Umbilical cord (tissue), 2 donors: Measurements from ENCODE around the gene FNBP1. TPM values are rescaled to one million over a fixed set of nuclear protein-coding genes. Genes with fewer than 3 reads are reported as not detected.

Source experiments
- DNase-seq: peaks from one replicate; pipeline ENCODE4 v3.0.0-alpha.2; 2015; ENCODE audit warnings: low spot score
- total RNA-seq: library from RNA; depleted of rRNA; stranded (reverse); fragments of >200 nt; gene quantifications from one replicate; pipeline ENCODE4 v1.2.3, GENCODE V29; 2014; ENCODE audit warnings: low replicate concordance; ENCODE audit not compliant: insufficient read depth

Gene FNBP1
- total RNA-seq, 1 donor from 2014 or later, result 88.1 TPM

DNA sequence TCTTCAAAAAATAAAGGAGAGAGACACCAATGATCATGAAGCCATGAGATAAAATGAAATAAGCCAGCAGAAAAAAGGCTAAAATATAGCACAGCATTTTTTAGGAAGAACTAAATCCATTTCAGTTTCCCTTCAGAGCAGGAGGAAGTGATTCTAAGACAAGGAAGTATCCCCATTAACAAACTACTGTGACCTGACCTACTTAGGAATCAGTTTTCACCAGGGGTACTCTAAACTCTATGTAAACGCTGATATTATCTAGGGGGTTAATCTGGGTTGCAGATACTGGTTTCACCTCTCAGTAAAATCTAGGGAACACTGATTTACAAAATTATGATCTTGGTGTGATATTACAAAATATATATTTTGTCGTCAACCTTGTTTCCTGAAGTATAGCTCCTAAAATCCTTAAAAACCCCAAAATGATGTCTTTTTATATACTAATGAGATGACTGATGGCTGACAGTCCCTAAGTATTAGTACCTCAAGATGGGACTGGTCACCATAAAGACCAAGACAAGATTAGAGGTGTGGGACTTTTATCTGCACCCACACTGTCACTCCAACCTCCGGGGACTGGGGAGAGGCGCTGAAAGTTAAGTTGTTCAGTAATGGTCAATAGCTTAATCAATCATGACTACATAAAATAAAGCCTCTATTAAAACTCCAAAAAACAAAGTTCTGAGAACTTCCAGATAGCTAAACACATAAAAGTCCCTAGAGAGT lies 2.9 kb upstream of the FNBP1 start:
- DNase-seq, result no peak

DNA sequence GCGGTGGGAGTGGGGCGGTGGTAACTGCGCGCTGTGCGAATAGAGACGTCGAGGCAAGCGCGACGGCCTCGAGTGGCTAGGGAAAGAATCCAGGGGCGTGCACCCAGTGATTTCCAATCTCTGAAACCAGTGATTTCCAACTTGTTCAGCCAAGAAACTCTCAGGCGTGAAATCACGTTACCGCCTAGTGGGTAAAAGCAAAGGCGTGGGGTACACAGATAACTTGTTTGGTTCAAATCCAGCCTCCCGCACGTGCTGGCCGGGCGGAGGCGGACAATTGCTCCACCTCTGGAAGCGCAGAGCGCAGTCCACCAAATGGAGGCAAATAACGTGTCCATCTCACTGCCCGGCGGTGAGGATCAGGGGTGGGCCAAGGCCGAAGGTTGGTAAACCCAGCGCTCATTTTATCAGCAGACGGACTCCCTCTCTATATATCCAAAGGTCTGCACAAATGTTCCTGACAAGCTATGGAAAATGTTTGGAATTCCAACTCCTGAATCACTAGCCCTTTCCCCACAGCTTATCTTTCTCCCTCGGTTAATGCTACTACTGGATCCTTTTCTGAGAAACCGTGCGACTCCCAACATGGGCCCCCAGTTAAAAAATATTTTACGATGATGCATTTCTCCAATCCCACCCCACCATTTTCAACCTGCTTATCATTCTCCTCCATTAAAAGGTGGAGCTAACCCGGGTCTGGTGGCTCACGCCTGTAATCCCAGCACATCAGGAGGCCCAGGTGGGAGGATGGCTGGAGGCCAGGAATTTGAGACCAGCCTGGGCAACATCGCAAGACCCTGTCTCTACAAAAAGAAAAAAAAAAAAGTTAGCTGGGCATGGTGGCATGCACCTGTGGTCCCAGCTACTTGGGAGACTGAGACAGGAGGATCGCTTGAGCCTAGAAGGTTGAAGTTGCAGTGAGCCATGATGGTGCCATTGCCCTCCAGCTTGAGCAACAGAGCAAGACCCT lies 950 bp upstream of the FNBP1 start:
- DNase-seq, result no peak

DNA sequence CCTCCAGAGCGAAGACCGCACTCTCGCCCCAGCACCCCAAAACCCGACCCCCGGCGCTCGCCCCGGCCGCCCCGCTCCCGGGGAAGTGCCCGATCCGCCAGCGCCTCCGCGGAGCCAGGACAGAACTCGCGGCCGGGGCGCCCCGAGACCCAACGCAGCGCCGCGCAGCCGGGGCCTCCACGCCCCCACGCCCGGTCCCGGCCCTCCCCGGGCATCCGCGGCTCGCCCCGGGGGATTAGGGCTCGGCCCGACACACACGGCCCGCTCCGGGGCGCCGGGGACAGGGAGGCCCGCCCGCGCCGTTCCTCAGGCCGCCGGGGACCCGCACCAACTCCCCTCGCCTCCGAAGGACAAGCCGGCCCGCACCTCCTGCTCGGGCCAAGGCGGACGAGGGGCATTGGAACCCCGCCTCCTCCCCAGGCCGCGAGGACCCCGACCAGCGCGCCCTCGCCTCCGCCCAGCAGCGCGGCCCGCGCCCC lies 544 bp downstream of the FNBP1 start:
- DNase-seq, result peak; percentile 36

DNA sequence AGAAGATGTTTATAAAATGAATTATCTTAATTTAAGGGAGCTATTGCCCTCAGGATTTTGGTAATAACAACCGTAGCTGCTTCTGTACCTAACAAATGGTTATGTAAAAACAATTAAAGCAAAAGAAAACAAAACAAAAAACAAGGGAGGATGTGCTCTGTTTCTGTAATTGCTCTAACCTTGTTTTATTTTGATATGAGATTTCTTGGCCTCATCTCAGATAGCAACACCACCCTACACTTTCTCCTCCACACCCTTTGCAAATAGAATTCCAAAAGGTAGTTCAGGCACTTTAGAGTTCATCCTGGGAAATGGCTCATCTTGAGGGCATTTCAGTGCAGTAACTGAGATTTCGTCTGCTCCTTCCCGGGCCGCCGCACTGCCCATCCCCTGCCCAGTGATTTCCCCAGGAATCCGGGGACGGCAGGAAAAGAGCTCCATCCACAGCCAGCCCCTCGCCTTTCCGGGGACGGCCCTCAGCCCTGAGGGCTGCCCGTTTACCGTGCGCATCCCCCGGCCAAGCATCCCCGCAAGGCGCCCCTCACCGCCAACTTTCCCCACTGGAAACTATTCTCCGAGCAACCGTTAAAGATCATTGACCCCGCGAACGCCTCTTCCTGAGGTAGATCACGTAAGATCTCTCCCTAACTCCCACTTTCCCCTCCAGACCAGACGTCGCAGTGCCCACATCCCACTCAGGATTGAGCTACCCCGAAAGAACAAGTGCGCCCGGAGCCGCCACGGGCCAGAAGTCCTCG lies 1.2 kb downstream of the FNBP1 start:
- peak; percentile 48 for DNase-seq

DNA sequence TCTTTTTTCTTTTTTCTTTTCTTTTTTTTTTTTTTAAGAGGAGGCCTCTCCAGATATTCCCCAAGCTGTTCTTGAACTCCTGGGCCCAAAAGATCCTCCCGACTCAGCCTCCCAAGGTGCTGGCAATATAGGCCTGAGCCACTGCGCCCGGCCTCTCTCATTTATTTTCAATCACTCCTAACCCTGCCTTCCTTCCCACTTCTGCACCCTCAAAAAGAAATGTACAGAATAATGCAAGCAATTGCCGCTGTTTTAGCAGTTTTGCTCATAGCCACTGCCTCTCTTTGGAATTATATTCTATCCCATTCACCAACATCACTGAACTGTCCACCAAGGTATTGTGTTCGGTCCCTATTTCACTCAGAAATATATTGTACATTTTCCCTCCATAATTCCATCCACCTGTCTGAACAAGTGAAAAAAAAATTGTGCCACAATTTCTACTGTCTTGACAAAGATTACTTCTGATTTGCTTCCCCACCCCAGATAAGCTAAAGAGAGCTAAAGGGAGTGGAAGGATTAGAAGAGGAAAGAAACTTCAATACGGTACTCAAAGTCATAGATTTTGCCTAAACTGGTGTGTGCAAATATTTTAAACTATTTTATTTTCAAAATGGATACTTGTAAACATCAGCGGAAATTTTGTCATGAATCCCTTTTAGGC lies 1.9 kb downstream of the FNBP1 start:
- no peak for DNase-seq

DNA sequence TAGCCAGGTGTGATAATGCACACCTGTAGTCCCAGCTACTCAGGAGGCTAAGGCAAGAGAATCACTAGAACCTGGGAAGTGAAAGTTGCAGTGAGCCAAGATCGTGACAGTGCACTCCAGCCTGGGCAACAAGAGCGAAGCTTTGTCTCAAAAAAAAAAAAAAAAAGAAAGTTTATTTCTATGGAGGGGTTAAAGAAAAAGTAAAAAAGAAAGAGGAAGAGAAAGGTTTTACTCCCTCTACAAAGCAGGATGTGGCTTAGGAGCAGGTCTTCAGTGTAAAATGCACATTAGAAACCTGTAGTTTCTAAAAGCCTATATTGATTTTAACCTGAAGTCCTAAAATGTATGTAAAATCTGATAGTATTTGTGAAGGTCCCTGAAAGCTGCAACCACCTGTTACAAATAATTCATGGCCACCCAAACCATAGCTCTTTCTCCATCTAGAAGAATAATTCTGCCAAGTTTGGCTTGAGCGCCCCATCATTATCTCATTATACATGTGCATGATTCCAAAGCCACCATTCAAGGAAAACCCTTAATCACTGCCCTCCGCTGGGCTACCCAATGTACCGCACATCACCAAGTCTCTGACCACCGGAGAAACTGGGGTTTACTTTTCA lies 3.4 kb downstream of the FNBP1 start:
- no peak for DNase-seq

DNA sequence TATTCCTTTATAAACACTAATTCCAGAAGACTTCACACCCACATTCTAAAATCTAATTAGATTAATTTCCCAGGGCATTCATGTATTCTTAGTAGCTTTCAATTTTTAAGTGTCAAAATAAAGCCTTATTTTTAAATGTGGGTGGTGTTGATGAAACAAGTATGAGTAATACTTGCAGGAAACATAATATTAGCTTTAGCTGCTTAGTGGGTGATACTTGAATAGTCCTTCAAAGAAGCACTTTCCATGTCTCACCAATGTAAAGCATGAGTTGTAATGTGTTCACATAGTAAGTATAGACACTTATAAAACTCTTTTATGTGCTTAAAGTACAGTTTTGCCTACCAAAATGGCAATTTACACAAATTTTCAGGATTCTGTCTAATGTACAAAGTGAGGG lies 6.9 kb downstream of the FNBP1 start:
- DNase-seq, result no peak

DNA sequence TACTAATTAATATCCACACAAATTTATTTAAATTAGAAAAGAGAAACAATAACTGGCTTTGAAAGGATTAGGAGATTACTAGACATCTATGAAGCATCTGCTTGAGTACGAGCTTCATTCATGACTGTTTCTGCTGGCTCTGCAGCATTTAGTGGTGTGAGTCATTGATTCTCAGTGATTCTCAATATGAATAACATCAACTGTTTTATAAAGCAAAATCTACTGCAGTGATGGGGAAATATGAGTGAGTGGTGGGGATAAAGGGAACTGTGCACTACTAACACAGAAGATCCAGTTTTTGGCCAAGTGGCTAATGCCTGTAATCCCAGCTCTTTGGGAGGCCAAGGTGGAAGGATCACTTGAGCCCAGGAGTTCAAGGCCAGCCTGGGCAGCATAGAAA lies 8.4 kb downstream of the FNBP1 start:
- DNase-seq, result no peak

DNA sequence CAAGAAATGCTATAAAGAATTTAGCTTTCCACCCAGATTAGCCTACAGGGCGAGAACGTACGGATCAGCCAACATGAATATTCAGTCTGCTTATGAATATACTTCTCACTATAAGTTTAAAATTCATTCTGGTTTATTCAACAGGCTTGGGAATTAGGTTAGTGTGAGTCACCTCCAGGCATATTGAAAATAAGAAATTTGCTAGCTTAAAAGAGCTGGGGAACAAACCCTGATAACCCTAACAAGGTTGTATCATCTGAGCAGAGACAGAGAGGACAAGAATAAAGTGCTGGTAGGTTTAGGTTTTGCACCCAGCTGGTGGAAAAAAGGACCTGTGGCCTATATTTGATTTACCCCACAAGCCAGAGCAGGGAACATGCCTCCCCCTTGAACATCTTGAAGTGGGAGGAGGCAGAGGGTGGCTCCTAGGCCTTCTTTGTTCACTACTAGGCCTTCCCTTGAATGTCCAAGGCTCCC lies 12.3 kb downstream of the FNBP1 start:
- no peak for DNase-seq

DNA sequence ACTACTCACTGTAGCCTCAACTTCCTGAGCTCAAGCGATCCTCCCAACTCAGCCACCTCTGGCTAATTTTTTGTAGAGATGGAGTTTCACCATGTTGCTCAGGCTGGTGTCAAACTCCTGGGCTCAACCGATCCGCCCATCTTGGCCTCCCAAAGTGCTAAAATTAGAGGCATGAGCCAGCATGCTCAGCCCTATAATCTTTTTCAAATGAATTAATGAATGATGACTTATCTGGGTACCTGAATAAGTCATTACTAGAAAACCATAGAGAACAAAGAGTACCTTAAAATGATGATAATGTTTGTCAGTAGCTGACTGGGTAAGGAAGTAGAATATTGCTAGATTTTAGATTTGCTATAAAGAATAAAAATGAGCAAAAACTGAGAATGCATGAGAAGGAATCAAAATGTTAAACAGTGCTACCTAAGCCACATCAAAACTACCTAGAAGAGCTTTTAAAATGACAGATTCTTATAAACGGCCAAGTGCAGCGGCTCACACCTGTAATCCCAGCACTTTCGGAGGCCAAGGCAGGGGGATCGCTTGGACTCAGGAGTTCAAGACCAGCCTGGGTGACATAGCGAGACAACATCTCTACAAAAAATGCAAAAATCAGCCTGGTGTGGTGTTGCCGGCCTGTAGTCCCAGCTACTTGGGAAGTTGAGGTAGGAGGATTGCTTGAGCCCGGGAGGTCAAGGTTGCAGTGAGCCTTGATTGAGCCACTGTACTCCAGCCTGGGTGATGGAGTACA lies 13.6 kb downstream of the FNBP1 start:
- no peak for DNase-seq

DNA sequence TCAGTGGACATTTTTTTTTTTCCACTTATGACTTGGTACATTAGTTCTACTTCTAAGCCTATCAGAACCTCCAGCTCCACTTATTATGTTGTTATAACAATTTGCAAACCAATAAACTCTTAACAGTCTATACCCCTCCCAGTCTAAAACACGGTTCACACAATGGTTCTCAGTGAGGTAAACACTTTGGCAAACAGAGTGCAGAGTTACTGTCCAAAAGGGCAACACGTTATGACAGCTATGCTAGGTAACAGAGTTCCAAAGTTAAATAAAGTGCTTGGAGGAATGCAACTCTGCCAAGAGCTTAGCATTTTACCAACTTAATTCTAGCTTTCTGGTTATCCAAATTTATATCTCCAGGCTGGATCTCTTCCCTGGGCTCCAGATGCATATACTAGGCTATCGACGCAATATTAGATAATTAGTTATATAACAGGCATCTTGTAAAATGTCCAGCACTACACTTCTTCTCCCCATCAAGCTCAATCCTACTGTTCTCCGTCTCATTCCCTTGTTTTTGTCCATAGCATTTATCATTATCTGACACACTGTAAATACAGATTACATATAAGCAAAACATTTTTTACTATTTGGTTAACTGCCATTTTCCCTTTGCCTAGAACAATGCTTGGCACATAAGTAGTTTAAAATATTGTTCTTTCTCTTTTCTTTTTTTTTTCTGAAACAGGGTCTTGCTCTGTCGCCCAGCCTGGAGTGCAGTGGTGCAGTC lies 14.3 kb downstream of the FNBP1 start:
- DNase-seq, result no peak

DNA sequence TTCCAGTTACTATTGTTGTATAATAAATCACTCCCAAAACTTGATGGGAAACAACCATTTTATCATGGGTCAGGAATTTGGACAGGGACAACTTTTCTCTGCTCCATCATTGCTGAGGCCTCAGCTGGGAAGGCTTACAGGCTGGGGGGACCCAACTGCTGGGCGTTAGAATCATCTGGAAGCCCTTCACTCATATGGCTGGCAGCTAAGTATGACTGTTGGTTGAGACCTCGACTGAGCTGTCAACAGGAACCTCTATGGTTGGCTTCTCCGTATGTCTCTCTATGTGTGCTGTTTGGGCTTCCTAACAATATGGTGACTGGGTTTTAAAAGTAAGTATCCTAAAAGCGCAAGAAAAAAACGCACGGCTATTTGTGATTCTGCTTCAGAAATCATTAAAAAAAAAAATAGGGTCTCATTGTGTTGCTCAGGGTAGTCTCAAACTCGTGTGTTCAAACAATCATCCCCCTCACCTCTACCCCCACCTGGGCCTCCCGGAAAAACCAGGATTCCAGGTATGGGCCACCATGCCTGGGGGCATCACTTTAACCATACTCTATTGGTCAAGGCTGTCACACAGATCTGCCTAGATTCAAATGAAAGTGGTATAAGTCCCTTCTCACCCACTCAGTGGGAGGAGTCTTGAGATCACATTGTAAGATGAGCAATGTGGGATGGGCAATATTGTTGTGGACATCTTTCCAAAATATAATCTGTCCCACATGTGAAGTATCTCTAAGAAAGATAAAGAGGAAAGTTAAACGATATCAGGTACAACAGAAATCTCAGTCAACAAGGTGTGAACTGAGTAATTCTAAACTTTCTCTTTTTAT lies 15.2 kb downstream of the FNBP1 start:
- DNase-seq, result no peak

DNA sequence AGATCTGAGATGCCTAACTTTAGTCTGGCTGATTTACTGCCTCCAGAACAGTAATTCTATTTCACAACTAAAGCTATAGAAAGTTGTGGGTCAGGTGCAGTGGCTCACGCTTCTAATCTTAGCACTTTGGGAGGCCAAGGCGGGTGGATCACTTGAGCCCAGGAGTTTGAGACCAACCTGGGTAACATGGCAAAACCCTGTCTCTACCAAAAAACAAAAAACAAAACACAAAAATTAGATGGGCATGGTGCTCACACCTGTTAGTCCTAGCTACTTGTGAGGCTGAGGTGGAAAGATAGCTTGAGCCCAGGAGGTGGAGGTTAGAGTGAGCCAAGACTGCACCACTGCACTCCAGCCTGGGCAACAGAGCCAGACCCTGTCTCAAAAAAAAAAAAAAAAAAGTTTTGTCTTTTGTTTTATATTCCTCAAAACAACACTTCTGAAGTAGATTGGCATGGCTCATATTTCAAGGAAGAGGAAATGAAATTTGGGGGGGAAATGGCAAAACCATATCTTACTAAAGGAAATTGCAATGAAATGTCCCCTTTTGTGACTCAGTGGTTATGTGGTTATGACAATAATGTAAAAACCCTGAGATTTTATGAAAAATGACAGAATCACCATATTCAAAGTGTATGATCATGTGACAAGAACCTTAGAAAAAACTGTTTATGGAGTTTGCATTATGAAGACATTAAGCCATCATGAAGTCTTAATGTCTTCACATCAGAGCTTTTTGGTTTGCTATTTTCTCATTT lies 16.2 kb downstream of the FNBP1 start:
- no peak for DNase-seq

DNA sequence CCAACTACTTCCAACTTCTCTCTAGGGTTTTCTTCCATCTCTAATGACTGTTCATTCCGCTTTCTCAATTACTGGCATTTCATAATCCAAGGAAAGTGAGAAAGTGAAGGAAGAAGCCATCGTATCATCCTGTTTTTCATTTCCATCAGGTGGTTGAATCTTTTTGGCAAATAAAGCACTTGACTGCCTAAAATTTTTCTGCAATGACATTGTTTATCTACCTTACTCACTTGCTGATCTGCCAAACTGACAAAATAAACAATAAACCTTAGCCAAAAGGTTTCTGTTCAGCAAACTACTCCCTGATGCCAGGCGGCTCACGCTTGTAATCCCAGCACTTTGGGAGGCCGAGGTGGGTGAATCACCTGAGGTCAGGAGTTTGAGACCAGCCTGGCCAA lies 18.4 kb downstream of the FNBP1 start:
- no peak for DNase-seq

DNA sequence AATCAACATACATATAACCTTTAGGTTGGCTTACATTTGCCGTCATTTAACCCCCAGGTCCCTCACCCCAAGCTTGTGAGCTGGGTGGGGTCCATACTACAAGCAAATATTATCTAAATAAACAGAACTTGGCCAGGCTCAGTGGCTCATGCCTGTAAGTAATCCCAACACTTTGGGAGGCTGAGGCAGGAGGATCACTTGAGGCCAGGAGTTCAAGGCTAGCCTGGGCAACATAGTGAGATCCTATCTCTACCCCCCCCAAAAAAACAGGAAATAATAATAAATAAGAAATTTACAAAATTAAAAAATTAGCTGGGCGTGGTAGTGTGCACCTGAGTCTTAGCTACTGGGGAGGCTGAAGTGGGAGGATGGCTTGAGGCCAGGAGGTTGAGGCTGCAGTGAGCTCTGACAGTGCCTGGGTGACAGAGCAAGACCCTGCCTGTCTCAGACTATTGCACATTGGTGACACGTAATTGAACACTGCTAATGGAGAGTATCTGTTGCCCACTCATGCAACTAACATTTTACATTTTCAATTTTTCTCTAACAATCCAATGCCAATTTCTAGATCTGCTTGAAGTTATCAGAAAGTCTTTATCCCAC lies 18.9 kb downstream of the FNBP1 start:
- DNase-seq, result no peak

DNA sequence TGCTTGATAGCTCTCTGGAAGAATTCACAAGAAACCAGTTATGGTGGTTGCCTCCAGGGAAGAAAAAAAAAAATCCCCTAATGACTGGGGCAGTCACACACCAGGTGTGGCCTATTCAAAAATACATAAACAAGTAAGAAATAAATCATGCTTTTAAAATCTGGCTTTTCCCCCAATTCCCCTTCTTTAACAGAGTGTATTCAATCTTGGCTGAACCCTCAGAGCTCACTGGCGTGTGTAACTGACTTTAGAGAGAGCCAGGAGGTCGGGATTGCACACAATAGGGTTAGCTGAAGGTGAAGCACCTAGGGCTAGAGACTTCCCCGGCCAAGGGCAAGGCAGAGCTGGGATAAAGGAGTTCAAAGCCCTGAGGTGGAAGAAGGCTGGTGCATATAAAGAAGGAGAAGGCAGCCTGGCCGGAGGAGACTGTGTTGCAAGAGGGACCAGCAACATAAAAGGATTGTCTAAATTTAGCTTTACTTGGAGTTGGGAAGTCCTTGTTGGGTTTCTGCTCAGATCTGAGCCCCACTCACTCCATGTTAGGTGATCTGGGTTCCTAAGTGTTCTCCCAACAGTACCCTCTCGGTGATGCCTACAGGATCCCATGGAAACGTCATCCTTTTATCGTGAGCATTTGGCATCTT lies 19.7 kb downstream of the FNBP1 start:
- no peak for DNase-seq
